HG02938 (cell line): ENCODE data around the gene HAL.

ENCODE experiments used
- ATAC-seq: cut with Tn5 transposase; IDR thresholded peaks from one replicate; pipeline ENCODE4 v1.9.1; 2021; ENCODE audit warnings: mild to moderate bottlenecking, moderate library complexity; ENCODE audit not compliant: unreplicated experiment

HAL gene

GRCh38 chr12:95996034-95996658 lies at the start of gene HAL:
Gene HAL (minus strand): TSS chr12:95996344. CDS start chr12:95995910, 434 bp downstream.
- ATAC-seq = no peak

- no peak for ATAC-seq
Observed at GRCh38 chr12:96045566-96045965, 49.4 kb upstream of the HAL start.

DNA sequence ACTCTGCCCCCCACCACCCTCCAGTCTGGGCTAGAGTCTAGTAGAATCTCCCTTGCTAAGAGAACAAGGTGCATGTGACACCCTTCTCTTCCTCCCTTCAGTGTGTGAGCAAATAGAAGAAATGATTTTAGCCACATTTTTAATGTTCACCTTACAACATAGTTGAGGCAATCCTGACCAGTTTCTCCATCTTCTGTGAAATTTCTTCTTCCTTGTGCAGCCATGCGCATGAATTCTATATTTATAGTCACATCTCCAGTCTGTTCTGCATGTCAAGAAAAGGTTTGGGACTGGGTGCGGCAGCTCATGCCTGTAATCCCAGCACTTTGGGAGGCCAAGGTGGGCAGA lies 48.8 kb upstream of the HAL start:
- no peak for ATAC-seq

DNA sequence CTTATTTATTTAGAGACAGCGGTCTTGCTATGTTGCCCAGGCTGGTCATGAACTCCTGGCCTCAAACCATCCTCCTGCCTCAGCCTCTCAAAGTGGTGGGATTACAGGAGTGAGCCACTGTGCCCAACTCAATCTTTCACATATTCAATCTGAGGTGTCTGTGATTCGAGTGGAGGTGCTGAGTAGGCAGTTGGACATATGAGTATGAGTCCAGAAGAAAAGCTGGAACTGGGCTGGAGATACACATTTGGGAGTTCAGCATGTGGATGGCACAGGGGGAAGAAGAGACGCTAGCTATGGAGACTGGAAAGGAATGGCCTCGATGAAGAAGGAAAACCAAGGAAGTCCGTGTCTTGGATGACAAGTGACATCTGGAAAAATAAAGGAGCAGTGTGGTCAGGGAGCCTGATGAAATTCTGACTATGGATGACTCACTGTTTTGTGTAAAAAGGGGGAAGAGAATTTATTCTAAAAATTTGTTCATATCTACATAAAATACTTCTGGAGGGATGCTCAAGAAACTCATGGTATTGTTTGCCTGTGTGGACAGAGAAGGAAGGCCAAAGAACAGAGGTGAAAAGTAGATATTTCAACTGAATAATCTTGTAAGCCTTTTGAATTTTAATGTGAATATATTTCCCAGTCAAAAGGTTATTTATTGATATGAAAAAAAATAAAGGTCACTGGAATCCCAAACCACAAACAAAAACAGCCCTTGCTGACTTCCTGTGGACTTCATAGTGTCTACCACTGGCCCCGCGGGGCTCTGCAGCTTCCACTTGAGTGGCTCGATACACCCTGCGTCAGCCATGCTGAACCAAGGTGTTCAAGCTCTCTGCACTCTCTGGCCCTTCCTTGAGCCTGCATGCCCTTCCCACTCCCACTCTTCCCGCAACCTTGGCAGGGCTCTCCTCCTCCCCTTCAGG lies 48.1 kb upstream of the HAL start:
- no peak for ATAC-seq

DNA sequence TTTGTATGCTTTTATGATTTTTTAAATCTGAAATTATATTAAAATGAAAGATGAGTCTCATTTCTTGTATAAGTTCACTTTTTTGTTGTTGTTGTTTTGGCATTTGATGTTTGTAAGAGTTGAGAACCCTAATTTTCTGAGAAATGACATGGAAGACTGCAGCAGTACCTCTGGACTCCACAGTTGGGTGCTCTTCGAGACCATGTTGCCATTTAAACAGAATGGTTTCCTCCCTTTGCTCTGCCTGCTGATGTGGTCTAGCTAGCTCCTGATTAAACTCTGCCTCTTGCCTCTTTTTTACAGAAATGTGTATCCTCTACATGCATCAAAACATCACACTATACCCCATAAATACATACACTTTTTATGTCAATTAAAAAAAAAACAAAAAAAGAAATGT lies 45.0 kb upstream of the HAL start:
- ATAC-seq = no peak

- no peak for ATAC-seq
Observed at GRCh38 chr12:96040305-96041133, 44.4 kb upstream of the HAL start.

DNA sequence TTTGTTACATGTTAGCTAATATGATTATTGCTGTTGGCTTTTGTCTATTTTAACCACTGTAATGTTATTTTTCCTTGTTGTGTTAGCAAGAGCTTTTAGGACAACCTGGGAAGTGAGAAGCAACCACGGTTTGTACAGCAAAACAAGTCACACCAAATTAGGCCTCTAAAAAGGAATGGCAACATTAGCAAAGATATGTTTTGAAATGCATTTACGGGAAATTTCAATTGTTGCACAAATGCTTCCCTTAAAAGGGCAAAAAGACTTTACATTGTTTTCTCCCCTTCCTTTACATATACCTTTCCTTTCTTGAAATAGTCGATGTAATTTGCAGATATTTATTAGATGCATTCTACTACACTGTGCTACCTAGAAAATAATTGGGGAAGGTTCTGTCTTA lies 43.4 kb upstream of the HAL start:
- no peak for ATAC-seq

GRCh38 chr12:96036765-96037455 lies 40.8 kb upstream of the HAL start:
- ATAC-seq = no peak

GRCh38 chr12:96035283-96036236 lies 39.4 kb upstream of the HAL start, which contains the start of gene LTA4H:
Gene LTA4H (minus strand): TSS chr12:96035587. CDS start chr12:96035519, 68 bp downstream.
- ATAC-seq = peak; percentile 91

GRCh38 chr12:96034621-96035282 lies 38.6 kb upstream of the HAL start:
- ATAC-seq = peak; percentile 15

DNA sequence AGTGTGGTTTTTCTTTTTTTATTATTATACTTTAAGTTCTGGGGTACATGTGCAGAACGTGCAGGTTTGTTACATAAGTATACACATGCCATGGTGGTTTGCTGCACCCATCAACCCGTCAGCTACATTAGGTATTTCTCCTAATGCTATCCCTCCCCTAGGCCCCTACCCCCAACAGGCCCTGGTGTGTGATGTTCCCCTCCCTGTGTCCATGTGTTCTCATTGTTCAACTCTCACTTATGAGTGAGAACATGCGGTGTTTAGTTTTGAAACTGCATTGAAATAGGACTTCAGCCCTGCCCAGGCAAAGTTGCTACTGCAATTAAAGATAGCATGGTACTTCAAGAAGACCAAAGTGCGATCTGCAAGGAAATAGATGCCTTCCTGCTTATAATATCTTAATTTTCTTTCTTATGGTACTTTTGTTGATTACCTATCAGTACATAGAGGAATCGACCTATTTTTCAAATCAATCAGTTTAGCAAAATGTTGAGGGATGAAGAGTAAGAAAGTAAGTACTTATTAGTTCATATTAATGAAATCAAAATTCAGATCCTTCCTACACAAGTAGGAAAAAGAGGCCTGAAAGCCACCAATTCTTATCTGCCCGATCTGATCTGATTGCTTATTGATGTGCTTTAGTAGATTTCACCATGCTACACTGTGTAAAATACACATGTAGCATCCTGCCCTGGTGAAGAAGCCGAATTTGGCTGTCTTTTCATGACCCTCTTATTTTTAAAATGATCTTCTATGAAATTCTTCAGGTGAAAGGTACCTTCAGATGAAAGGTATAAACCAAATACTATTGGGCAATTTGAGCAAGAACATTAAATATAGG lies 37.6 kb upstream of the HAL start:
- ATAC-seq = no peak

- ATAC-seq = no peak
Observed at GRCh38 chr12:96029826-96030225, 33.7 kb upstream of the HAL start.

GRCh38 chr12:96028538-96028937 lies 32.4 kb upstream of the HAL start:
- no peak for ATAC-seq

DNA sequence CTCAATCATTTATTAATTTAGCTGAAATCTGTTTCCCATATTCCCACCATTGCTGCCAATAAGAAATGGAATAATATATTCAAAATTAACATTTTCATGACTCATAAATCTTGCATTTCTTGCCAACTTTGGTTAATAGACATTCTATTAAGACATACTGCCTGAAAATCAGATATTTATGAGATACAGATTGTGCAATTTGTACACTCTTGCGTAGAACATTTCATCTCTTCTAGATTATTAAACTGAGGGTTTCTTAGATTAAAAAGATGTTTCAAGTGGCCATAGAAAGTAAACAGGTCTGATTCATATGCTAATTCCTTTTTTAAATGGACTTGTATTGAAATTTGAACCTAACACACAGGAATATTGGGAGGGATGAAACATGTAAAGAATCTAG lies 30.2 kb upstream of the HAL start:
- ATAC-seq = no peak

GRCh38 chr12:96025518-96025917 lies 29.4 kb upstream of the HAL start:
- no peak for ATAC-seq

GRCh38 chr12:96020314-96021003 lies 24.3 kb upstream of the HAL start:
- ATAC-seq = peak; percentile 94

GRCh38 chr12:96015672-96016071 lies 19.5 kb upstream of the HAL start:
- no peak for ATAC-seq
